ENCODE data around the gene DIRAS3.

GRCh38 chr1:68029444-68029843 lies 21.0 kb downstream of the DIRAS3 start:
- no peak for TF ChIP-seq CTCF (conservative IDR thresholded peaks at IDR 0.05)
- no peak for TF ChIP-seq ZFX (IDR thresholded peaks at IDR 0.05)
